GM21786 (cell line): ENCODE data around the gene DUOX1.
"Not testable (repeated sequence)": the region's sequence is repeated elsewhere in the genome, so short reads cannot be mapped to it uniquely, and the experiment has no call there.

ENCODE experiments used
- ATAC-seq: cut with Tn5 transposase; IDR thresholded peaks from one replicate; pipeline ENCODE4 v1.9.1; 2021; ENCODE audit not compliant: unreplicated experiment

The DUOX1 gene

DNA sequence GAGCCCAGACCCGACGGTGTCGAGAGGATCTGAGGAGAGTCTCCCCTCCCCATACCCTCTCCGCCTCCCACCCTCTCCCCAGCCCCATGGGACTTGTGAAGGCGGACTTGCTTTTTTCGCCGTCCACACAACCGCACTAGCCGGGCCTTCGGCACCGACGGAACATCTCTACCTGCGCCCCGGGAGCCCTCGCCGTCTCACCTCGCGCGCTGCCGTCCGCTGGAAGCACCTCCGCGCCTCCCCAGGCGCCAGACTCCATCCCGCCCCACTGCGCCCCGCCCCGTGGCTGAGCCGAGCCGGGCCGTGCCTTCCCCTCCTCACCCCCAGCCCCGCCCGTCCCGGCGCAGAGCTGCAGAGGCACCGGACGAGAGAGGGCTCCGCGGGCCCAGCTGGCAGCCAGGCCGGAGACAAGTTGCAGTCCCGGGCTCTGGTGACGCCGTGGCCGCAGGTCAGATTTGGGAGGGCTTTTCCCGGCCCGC is at the start of gene DUOX1, which contains the start of gene DUOXA1:
DUOX1 (plus strand) TSS at position 344 of the 479 bp plus-strand sequence. CDS start 1,973 bp downstream, outside the sequence.
DUOXA1 (minus strand) TSS at position 229 of the 479 bp plus-strand sequence. CDS start 6,865 bp downstream, outside the sequence.
- ATAC-seq = no peak

DNA sequence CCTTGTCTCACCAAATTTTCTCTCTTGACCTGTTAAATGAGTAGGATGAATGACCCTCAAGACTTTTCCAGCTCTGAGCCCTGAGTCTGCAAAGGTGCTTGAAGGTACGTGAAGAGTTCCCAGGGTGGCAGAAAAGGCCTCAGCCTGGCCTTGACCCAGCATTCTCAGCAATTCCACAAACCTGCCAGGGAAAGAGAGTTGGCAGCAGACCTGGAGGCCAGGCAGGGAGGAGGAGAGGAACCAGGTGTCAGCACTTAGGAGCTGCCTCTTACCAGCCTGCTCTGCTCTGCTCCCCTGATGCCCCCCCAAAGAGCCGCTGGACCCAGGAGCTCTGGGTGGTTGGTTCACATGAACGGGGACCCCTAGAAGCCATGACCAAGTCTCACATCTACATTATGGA is 49.2 kb upstream of the DUOX1 start:
- not testable (repeated sequence) for ATAC-seq

- ATAC-seq = not testable (repeated sequence)
These were observed 47.4 kb upstream of the DUOX1 start for GRCh38 chr15:45082412-45082811.

DNA sequence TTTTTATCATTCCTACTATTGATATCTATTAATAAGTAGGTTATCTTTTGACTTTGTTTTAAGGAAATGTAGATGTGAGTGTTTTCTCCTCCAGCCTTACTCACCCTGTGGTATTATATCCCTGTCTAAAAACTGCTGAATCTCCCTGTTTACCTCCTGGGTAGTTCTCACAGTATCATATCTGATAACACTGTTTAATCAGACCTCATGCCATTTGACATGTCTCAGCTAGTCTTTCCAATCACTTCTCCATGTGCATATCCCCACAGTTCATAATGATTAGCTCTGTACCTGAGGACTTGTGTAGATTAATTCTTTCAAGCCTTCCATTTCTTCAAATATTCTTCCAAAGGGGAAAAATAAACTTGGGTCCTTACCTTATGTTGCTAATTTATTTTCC is 46.6 kb upstream of the DUOX1 start:
- ATAC-seq = no peak

- ATAC-seq = no peak
These were observed 45.6 kb upstream of the DUOX1 start for GRCh38 chr15:45084163-45084562.

- no peak for ATAC-seq
These were observed 42.3 kb upstream of the DUOX1 start for GRCh38 chr15:45087513-45087912.

- no peak for ATAC-seq
These were observed 40.7 kb upstream of the DUOX1 start for GRCh38 chr15:45088801-45089711.

DNA sequence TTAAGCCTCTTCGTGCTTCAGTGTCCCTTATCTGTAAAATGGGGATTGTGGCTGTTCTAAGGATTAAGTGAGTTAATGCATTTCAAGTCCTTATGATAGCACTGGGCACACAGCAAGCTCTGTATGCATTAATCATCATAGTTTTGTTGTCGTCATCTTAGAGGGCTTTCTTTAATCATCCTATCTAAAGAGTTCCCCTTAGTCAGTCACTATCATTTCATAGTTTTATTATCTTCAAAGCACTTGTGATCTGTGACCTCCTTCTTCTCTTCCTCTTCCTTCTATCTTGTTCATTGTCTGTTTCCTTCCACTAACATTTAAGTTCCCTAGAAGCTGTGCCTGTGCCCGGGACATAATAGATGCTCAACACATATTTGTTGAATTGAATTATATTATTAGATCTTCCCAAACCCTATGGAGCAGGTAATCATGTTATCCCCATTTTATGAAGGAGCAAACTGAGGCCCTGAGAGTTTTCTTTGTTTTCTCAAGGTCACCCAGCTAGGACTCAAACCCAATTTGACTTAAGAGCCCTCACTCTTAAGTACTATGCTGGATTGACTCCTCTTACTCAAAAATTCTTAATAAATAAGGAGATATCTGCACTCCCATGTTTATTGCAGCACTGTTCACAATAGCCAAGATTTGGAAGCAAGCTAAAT is 40.0 kb upstream of the DUOX1 start:
- no peak for ATAC-seq

- no peak for ATAC-seq
These were observed 38.6 kb upstream of the DUOX1 start for GRCh38 chr15:45091161-45091560.

DNA sequence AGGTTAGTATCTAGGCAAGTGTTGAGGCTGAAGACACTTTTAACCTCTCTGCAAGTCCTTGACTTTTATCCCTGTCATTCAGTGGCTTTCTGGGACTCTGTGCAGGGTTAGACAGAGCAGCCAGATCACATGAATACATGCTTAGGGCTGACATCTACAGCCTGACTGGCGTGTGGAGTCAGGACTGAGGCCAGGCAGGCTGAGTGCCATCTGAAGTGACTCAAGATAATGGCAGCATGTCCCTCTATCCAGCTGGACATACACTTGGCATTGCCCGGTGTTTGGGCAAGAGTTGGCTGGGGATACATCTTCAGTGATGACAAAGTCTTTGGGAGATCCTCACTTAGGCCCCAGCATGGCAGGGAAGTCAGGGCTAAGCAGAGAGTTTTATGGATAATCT is 38.2 kb upstream of the DUOX1 start:
- ATAC-seq = no peak

- no peak for ATAC-seq
These were observed 36.8 kb upstream of the DUOX1 start for GRCh38 chr15:45093013-45093412.

GRCh38 chr15:45093622-45094357 is 36.0 kb upstream of the DUOX1 start:
- no peak for ATAC-seq

- ATAC-seq = no peak
These were observed 35.5 kb upstream of the DUOX1 start for GRCh38 chr15:45094358-45094730.

- no peak for ATAC-seq
These were observed 34.1 kb upstream of the DUOX1 start for GRCh38 chr15:45095661-45096060.

GRCh38 chr15:45097466-45097865 is 32.3 kb upstream of the DUOX1 start:
- ATAC-seq = no peak

GRCh38 chr15:45099549-45100165 is 30.1 kb upstream of the DUOX1 start:
- ATAC-seq = no peak

- ATAC-seq = no peak
These were observed 28.7 kb upstream of the DUOX1 start for GRCh38 chr15:45100884-45101625.

- ATAC-seq = no peak
These were observed 28.0 kb upstream of the DUOX1 start for GRCh38 chr15:45101749-45102148.

- no peak for ATAC-seq
These were observed 27.6 kb upstream of the DUOX1 start for GRCh38 chr15:45102226-45102625.

GRCh38 chr15:45104170-45104569 is 25.6 kb upstream of the DUOX1 start:
- ATAC-seq = not testable (repeated sequence)
